B cell (primary cell): ENCODE measurements around the gene RABAC1. TPM values are rescaled to one million over a fixed set of nuclear protein-coding genes. Genes with fewer than 3 reads are reported as not detected.
A peak's percentile ranks its signal among the peaks of the same experiment; 100 is the strongest.

ENCODE experiments used
- ATAC-seq: fragments of 200-7000 bp; cut with Tn5 transposase; one replicate; pipeline ENCODE4 v1.10.0; 2021; ENCODE audit warnings: low read depth, mild to moderate bottlenecking, moderate number of reproducible peaks, moderate library complexity
- CTCF ChIA-PET: fragments of 350-600 bp; sonication (Branson Sonifier 250); formaldehyde crosslinking; loops from one replicate; lab custom pipeline; 2021; ENCODE audit warnings: antibody characterized with exemption, inconsistent platforms; lab: Charles Lee
- POLR2A ChIA-PET: fragments of 350-600 bp; sonication (Branson Sonifier 250); formaldehyde crosslinking; loops from one replicate; lab custom pipeline; 2021; ENCODE audit warnings: antibody characterized with exemption; lab: Charles Lee
- DNase-seq: peaks from one replicate; pipeline ENCODE4 v3.0.0; 2013
- H2AFZ ChIP-seq: 2 replicates; pipeline ENCODE4 v1.6.1; 2012; ENCODE audit warnings: mild to moderate bottlenecking, low read depth, low read length; ENCODE audit not compliant: insufficient read depth, poor library complexity, severe bottlenecking
- H3K27ac ChIP-seq, 2 donors: 1 replicate in 1 of 2; 2 replicates in 1 of 2; pipeline ENCODE4 v1.5.1; 2012 to 2013; ENCODE audit warnings: low read length in 2 of 2, mild to moderate bottlenecking in 2 of 2, moderate library complexity in 1 of 2
- H3K27me3 ChIP-seq, 4 experiments: fragments of 200-600 bp in 1 of 4; sonication (generic) in 1 of 4; replicated peaks in 1 of 4; 1 replicate in 2 of 4; 2 replicates in 2 of 4; pipeline versions ENCODE4 v1.6.1 to v1.7.0; 2013 to 2016; ENCODE audit warnings: low read length in 3 of 4, mild to moderate bottlenecking in 2 of 4, mixed read lengths in 1 of 4, moderate library complexity in 1 of 4; ENCODE audit not compliant: insufficient read depth in 4 of 4, control insufficient read depth in 3 of 4; ENCODE audit errors: control extremely low read depth in 1 of 4
- H3K36me3 ChIP-seq, 2 experiments: replicated peaks in 1 of 2; 1 replicate in 1 of 2; 2 replicates in 1 of 2; pipeline versions ENCODE4 v1.6.1 to v1.7.1; 2013; ENCODE audit warnings: low read length in 1 of 2; ENCODE audit not compliant: insufficient read depth in 2 of 2, control insufficient read depth in 1 of 2; ENCODE audit errors: control extremely low read depth in 1 of 2, extremely low read depth in 1 of 2
- H3K4me1 ChIP-seq, 2 donors: fragments of 200-600 bp in 1 of 2; sonication (generic) in 1 of 2; 1 replicate in 1 of 2; 2 replicates in 1 of 2; pipeline versions ENCODE4 v1.5.1 to v1.6.1; 2013 to 2017; ENCODE audit warnings: low read length in 2 of 2; ENCODE audit not compliant: control insufficient read depth in 2 of 2, insufficient read depth in 2 of 2
- H3K4me2 ChIP-seq: replicated peaks from 2 replicates; pipeline ENCODE3; 2012; ENCODE audit warnings: mild to moderate bottlenecking, low read depth, low read length; ENCODE audit not compliant: poor library complexity, severe bottlenecking
- H3K4me3 ChIP-seq, 5 experiments: fragments of 200-600 bp in 1 of 5; sonication (generic) in 1 of 5; 1 replicate in 3 of 5; 2 replicates in 2 of 5; pipeline versions ENCODE4 v1.5.1 to v1.7.0; 2011 to 2016; ENCODE audit warnings: low read length in 4 of 5, mild to moderate bottlenecking in 4 of 5, low read depth in 2 of 5, control low read depth in 1 of 5, moderate library complexity in 1 of 5; ENCODE audit not compliant: insufficient read depth in 1 of 5; ENCODE audit errors: control extremely low read depth in 1 of 5, extremely low read depth in 1 of 5
- H3K79me2 ChIP-seq: fragments of 200-600 bp; sonication (generic); one replicate; pipeline ENCODE4 v1.6.0; 2016; ENCODE audit warnings: low read length; ENCODE audit not compliant: control insufficient read depth, insufficient read depth
- H3K9ac ChIP-seq: fragments of 200-600 bp; sonication (generic); 2 replicates; pipeline ENCODE4 v1.6.1; 2017; ENCODE audit warnings: mild to moderate bottlenecking, low read length, moderate library complexity
- H3K9me3 ChIP-seq, 3 donors: one replicate each; pipeline versions ENCODE4 v1.6.1 to v1.7.1; 2013; ENCODE audit warnings: low read length in 2 of 3; ENCODE audit not compliant: control insufficient read depth in 2 of 3, insufficient read depth in 1 of 3; ENCODE audit errors: control extremely low read depth in 1 of 3
- H4K20me1 ChIP-seq: 2 replicates; pipeline ENCODE4 v1.6.0; 2012; ENCODE audit warnings: mild to moderate bottlenecking, low read length; ENCODE audit not compliant: insufficient read depth, control insufficient read depth, poor library complexity, severe bottlenecking
- H3K27ac Mint-ChIP-seq: one replicate; pipeline ENCODE4 v1.8.0; 2021; ENCODE audit warnings: mixed read lengths
- H3K27me3 Mint-ChIP-seq: one replicate; pipeline ENCODE4 v1.8.0; 2021; ENCODE audit warnings: mixed read lengths
- H3K4me1 Mint-ChIP-seq: one replicate; pipeline ENCODE4 v1.8.0; 2021; ENCODE audit warnings: mixed read lengths
- H3K4me3 Mint-ChIP-seq: one replicate; pipeline ENCODE4 v1.8.0; 2021; ENCODE audit warnings: mixed read lengths
- H3K9me3 Mint-ChIP-seq: one replicate; pipeline ENCODE4 v1.8.0; 2022; ENCODE audit warnings: mixed read lengths; ENCODE audit not compliant: insufficient read depth
- CTCF ChIP-seq: fragments of 200-600 bp; IDR thresholded peaks from one replicate; pipeline ENCODE4 v1.8.0; 2022; ENCODE audit warnings: antibody characterized with exemption, mild to moderate bottlenecking
- EZH2 ChIP-seq: IDR thresholded peaks from 2 replicates; pipeline ENCODE4 v1.6.1; 2012; ENCODE audit warnings: borderline replicate concordance, low read depth, mild to moderate bottlenecking, moderate library complexity, low read length; ENCODE audit not compliant: insufficient read depth, poor library complexity, severe bottlenecking
- WGBS: methylation state at CpG from one replicate; pipeline ENCODE4 v1.1.5; 2013; ENCODE audit warnings: missing lambda C conversion rate; ENCODE audit not compliant: insufficient coverage; 5-methylcytosine and 5-hydroxymethylcytosine counted together
- intact Hi-C: fragments of 100-400 bp; cut with micrococcal nuclease; formaldehyde crosslinking; loops from one replicate; pipeline ENCODE4 v1.10.0; 2022
- polyA plus RNA-seq: library from polyadenylated mRNA; depleted of rRNA; stranded (reverse); fragments of >200 nt; gene quantifications from 2 replicates; pipeline ENCODE4 v1.2.3, GENCODE V29; 2012
- total RNA-seq, 2 donors: library from RNA; stranded (reverse); fragments of 120-200 nt in 1 of 2; gene quantifications; 1 replicate in 1 of 2; 2 replicates in 1 of 2; pipeline versions ENCODE4 v1.2.3 to v1.2.4, GENCODE V29; 2013 to 2022

Gene RABAC1
- total and polyA plus RNA-seq, 2 donors (not counting 1 experiment from before 2014, with no cell fraction given), result 146 to 190 TPM

DNA sequence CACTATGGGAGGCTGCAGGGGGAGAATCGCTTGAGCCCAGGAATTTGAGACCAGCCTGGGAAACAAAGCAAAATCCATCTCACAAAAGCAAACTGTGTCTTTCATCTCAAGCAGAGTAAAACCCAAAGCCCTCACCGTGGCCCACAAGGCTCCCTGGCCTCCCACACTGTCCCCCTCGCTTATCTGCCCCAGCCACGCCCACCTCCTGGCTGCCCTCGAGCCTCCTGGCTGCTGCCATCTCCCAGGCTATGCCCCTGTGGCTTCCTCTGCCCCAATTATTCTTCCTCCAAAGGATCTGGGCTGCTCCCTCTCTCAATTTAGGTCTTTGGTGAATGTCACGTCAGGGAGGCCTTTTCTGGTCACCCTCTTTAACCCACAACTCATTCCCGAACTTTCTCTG, 3.6 kb downstream of the RABAC1 start:
- peaks cover 0 to 3% of the 10 kb centered on the region in 2 experiments for H3K36me3 ChIP-seq
- POLR2A ChIA-PET, result no interaction called here
- H3K4me3 Mint-ChIP-seq, result no peak overlapping the region
- CTCF ChIA-PET, result interaction anchor here (1.3 to 14.8 kb wide), 2 partner anchors 85 to 161 kb away, joined by 5 to 331 read pairs; partner anchors contain the start of gene CD79A
- no peak overlapping the region for H3K27ac ChIP-seq
- WGBS, result 83% methylated on average over 5 of the region's 7 CpGs
- H3K9me3 ChIP-seq, result no peaks in the 10 kb centered on the region
- peaks cover 18 to 31% of the 10 kb centered on the region in 2 donors for H3K4me1 ChIP-seq
- DNase-seq, result no peak
- no peak overlapping the region for H3K9ac ChIP-seq
- H3K9me3 Mint-ChIP-seq, result no peaks in the 10 kb centered on the region
- H4K20me1 ChIP-seq, result no peaks in the 10 kb centered on the region
- H3K4me3 ChIP-seq, result no peak overlapping the region
- no peak overlapping the region for H3K4me2 ChIP-seq
- peaks cover 27% of the 10 kb centered on the region for H3K4me1 Mint-ChIP-seq
- intact Hi-C loops, result loop anchor here (10.0 kb wide), 1 partner anchor 161 kb away; the partner anchor contains the start of gene CEACAM3
- peaks cover 9% of the 10 kb centered on the region for H3K79me2 ChIP-seq
- ATAC-seq, result no peak
- H3K27me3 Mint-ChIP-seq, result no peaks in the 10 kb centered on the region
- TF ChIP-seq CTCF (no peak), EZH2 (no peak)
- no peaks in the 10 kb centered on the region for H3K27me3 ChIP-seq
- no peak overlapping the region for H2AFZ ChIP-seq
- peak overlapping the region; percentile 37 for H3K27ac Mint-ChIP-seq

DNA sequence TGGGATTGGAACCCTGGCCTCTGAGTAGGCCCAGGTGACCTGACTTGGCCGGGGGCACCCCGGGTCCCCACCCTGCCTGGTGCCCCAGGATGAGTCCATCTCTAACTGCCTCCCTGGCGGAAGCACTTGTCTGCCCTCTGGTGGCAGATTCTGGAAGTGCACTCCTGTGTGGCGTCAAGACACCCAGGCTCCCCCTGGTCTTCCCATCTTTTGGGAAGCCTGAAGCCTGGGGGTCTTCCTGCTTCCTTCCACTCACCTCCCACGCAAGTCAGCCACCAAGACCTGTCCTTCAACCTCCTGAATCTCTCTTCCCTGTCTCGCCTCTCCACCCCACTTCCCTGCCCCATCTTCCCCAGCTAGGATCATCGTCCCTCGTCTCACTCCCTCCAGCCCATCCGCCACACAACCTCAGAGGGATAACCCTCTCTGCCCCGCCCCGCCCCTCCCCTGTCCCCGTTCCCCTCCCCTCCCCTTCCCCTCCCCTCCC, 7.4 kb downstream of the RABAC1 start:
- ChIA-PET POLR2A (interaction anchor here (1.3 to 3.4 kb wide), 3 partner anchors 76 to 92 kb away, joined by 8 to 20 read pairs (median 8); partner anchors contain the start of gene RPS19), CTCF (interaction anchor here (0.7 to 14.8 kb wide), 11 partner anchors 10 to 159 kb away, joined by 4 to 331 read pairs (median 8); partner anchors contain the start of genes CD79A, ERFL and RPS19)
- ATAC-seq (peak; percentile 94), DNase-seq (peak; percentile 88)
- TF ChIP-seq CTCF, result peak; percentile 99
- no peak for TF ChIP-seq EZH2
- H3K79me2 ChIP-seq, result peaks cover 24% of the 10 kb centered on the region
- 1% methylated on average over 5 of the region's 12 CpGs for WGBS
- H3K4me3 Mint-ChIP-seq, result no peak overlapping the region
- no peaks in the 10 kb centered on the region for H3K9me3 ChIP-seq
- no peak overlapping the region for H3K27ac ChIP-seq
- H4K20me1 ChIP-seq, result no peaks in the 10 kb centered on the region
- no peaks in the 10 kb centered on the region for H3K27me3 Mint-ChIP-seq
- peak overlapping the region; percentile 74 for H3K27ac Mint-ChIP-seq
- H3K4me1 ChIP-seq, result peaks cover 14 to 23% of the 10 kb centered on the region in 2 donors
- H3K9ac ChIP-seq, result no peak overlapping the region
- no peak overlapping the region for H3K4me3 ChIP-seq
- H3K4me1 Mint-ChIP-seq, result peaks cover 33% of the 10 kb centered on the region
- peaks cover 0 to 3% of the 10 kb centered on the region in 2 experiments for H3K36me3 ChIP-seq
- intact Hi-C loops, result loop anchor here (1.0 to 10.0 kb wide), 4 partner anchors 16 to 157 kb away; partner anchors contain the start of gene CEACAM3
- H3K4me2 ChIP-seq, result peak overlapping the region; percentile 43
- H3K9me3 Mint-ChIP-seq, result no peaks in the 10 kb centered on the region
- H3K27me3 ChIP-seq, result no peaks in the 10 kb centered on the region
- peak overlapping the region; percentile 53 for H2AFZ ChIP-seq
